Left ventricle myocardium inferior (tissue), 1 donor: ENCODE results near the gene NHERF2. TPM values are rescaled to one million over a fixed set of nuclear protein-coding genes. Genes with fewer than 3 reads are reported as not detected.

Source experiments
- DNase-seq: peaks from one replicate; pipeline ENCODE4 v3.0.0-alpha.2; 2020
- H3K27ac ChIP-seq: fragments of 200-600 bp; replicated peaks from 2 replicates; pipeline ENCODE4 v1.8.0; 2021
- H3K27me3 ChIP-seq: fragments of 200-600 bp; 2 replicates; pipeline ENCODE4 v1.8.0; 2021; ENCODE audit warnings: low read depth
- H3K36me3 ChIP-seq: fragments of 200-600 bp; 2 replicates; pipeline ENCODE4 v1.8.0; 2021
- H3K4me1 ChIP-seq: fragments of 200-600 bp; 2 replicates; pipeline ENCODE4 v1.8.0; 2021
- H3K4me3 ChIP-seq: fragments of 200-600 bp; 2 replicates; pipeline ENCODE4 v1.8.0; 2021; ENCODE audit warnings: mild to moderate bottlenecking, moderate library complexity
- H3K9me3 ChIP-seq: fragments of 200-600 bp; replicated peaks from 2 replicates; pipeline ENCODE4 v1.8.0; 2021
- intact Hi-C: fragments of 100-400 bp; cut with micrococcal nuclease; formaldehyde crosslinking; loops from one replicate; pipeline ENCODE4 v1.11.0; 2022
- total RNA-seq: library from RNA; stranded (reverse); fragmentation: NEBNext Ultra II Directional; extraction: Animal tissue kit (Norgen Biotek cat#: 25700); gene quantifications from one replicate; pipeline ENCODE4 v1.2.1, GENCODE V29; 2021
- TF ChIP-seq, protein P1 (sequence below): fragments of 200-600 bp; IDR thresholded peaks from 2 replicates; pipeline ENCODE4 v1.8.0; 2021; ENCODE audit warnings: antibody characterized with exemption, mild to moderate bottlenecking, borderline replicate concordance
- donor health status: DM: no; HTN: yes; CAD: no; lungs with severe emphysema.

Gene NHERF2
- total RNA-seq, 1 donor from 2014 or later: 221 TPM

DNA sequence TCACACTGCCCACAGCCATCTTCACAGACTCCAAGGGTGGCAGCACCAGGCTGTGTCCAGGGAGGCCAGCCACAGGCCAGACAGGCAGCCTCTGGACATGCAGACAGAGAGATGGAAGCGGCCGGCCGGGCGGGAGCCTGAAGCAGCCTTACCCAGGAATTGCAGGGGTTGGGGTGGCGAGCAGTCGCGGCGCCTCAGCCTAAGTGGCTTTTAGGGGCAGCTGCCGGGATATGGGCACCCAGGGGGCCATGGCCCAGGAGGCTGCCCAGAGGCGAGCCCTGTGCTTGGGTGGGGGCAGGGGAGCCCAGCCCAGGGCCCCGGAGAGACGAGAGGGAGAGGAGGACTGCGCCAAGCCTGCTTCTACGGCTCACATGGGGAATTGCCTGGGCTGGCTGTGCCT, 1.5 kb upstream of the NHERF2 start:
- peak; percentile 14 for DNase-seq
- H3K4me3 ChIP-seq: peak overlapping the region; percentile 91
- H3K9me3 ChIP-seq: no peaks in the 10 kb centered on the region
- peaks cover 7% of the 10 kb centered on the region for H3K36me3 ChIP-seq
- peaks cover 25% of the 10 kb centered on the region for H3K27me3 ChIP-seq
- H3K27ac ChIP-seq: peak overlapping the region; percentile 98
- intact Hi-C loops: loop anchor here (10.0 kb wide), 1 partner anchor 120 kb away; the partner anchor contains the start of gene RAB26
- H3K4me1 ChIP-seq: peaks cover 80% of the 10 kb centered on the region
- TF ChIP-seq, protein P1, sequence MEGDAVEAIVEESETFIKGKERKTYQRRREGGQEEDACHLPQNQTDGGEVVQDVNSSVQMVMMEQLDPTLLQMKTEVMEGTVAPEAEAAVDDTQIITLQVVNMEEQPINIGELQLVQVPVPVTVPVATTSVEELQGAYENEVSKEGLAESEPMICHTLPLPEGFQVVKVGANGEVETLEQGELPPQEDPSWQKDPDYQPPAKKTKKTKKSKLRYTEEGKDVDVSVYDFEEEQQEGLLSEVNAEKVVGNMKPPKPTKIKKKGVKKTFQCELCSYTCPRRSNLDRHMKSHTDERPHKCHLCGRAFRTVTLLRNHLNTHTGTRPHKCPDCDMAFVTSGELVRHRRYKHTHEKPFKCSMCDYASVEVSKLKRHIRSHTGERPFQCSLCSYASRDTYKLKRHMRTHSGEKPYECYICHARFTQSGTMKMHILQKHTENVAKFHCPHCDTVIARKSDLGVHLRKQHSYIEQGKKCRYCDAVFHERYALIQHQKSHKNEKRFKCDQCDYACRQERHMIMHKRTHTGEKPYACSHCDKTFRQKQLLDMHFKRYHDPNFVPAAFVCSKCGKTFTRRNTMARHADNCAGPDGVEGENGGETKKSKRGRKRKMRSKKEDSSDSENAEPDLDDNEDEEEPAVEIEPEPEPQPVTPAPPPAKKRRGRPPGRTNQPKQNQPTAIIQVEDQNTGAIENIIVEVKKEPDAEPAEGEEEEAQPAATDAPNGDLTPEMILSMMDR: no peak

DNA sequence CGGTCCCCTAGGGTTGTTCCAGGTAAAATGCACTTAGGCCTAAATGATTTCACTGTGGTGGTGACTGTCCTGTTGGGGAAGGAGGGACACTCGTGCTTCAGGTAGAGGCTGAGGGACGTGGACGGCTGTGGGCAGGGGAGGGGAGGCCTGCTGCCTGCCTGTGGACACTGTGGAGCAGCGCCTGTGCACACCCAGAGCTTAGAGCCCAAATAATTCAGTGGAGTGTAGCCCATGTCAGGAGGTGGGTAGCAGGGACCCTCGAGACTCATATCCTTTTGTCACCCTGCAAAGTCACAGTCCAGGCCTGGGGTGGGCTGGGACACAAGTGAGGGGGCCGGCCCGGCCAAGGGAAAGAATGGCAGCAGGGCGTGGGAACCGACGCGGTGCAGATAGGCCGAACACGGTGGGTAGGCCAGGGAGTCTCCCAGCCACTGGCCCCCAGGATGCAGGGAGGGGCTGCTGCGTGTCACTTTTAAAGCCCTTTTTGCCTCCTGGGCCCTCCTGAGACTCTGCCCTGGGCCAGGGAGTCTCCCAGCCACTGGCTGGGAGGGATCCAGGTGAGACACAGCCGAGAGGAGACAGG, 733 bp upstream of the NHERF2 start:
- peak overlapping the region; percentile 98 for H3K27ac ChIP-seq
- no peaks in the 10 kb centered on the region for H3K9me3 ChIP-seq
- no peak for DNase-seq
- H3K36me3 ChIP-seq: peaks cover 12% of the 10 kb centered on the region
- H3K27me3 ChIP-seq: peaks cover 17% of the 10 kb centered on the region
- TF ChIP-seq, protein P1: no peak
- H3K4me1 ChIP-seq: peaks cover 74% of the 10 kb centered on the region
- intact Hi-C loops: loop anchor here (10.0 kb wide), 1 partner anchor 119 kb away; the partner anchor contains the start of gene RAB26
- peak overlapping the region; percentile 91 for H3K4me3 ChIP-seq

DNA sequence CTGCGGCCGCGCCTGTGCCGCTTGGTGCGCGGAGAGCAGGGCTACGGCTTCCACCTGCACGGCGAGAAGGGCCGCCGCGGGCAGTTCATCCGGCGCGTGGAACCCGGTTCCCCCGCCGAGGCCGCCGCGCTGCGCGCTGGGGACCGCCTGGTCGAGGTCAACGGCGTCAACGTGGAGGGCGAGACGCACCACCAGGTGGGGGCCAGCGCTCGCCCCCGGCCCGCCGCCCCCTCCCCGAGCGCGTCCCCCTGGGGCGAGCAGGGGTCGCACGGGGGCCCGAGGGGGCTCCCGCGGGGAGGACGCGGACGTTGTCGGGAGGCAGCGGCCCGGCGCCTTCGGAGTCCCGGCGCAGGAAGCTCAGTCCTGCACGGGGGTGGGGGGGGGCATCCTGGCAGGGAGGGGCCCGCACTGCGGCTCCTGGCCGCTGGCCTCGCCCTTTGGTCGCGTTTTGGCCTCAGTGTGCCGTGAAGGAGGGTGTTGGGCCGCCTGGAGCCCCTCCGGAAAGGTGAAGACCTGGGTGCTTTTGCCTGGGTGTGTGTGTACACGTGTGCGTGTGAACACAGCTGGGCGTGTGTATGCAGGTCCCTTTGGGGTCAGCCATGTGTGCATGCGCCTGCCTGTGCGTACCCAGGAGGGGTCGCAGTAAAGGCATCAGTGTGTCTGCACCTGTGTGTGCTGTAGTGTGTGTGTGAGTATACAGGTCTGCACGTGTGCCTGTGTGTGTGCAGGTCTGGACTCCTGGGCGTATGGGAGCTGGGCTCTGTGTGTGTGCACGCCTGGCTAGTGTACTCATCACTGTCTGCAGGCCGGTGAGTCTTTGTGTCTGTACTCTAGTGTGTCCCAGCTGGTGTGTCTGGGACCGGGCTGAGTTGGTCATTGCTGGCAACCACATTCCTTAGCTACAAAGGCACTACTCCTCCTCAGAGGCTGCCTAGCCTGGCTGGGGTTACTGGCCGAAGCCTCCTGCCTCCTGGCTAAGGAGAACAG, 615 bp downstream of the NHERF2 start:
- TF ChIP-seq, protein P1: no peak
- peaks cover 79% of the 10 kb centered on the region for H3K4me1 ChIP-seq
- H3K9me3 ChIP-seq: no peaks in the 10 kb centered on the region
- DNase-seq: no peak
- H3K36me3 ChIP-seq: peaks cover 12% of the 10 kb centered on the region
- peak overlapping the region; percentile 98 for H3K27ac ChIP-seq
- H3K4me3 ChIP-seq: peak overlapping the region; percentile 91
- intact Hi-C loops: loop anchor here (10.0 kb wide), 1 partner anchor 117 kb away; the partner anchor contains the start of gene RAB26
- H3K27me3 ChIP-seq: peaks cover 4% of the 10 kb centered on the region

DNA sequence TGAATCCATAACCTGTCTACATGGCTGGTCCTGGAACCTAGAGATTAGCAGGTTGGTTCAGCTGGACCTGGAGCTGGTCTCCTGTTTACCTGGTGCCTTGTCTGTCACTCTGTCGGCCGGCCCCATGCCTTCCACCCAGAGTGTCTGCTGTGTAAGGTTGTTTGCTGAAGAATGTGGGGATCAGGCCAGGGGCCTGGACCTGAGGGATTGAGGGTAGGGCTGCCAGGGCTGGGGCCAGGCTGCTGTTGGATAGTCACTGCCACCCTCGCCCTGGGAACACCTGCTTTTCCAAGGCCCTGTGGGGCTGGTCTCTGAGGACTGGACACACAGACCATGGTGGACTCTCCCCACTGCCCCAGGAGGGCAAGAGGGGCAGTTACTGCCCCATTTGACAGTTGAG, 1.4 kb downstream of the NHERF2 start:
- TF ChIP-seq, protein P1: no peak
- peaks cover 80% of the 10 kb centered on the region for H3K4me1 ChIP-seq
- no peaks in the 10 kb centered on the region for H3K9me3 ChIP-seq
- peaks cover 12% of the 10 kb centered on the region for H3K36me3 ChIP-seq
- no peaks in the 10 kb centered on the region for H3K27me3 ChIP-seq
- peak overlapping the region; percentile 98 for H3K27ac ChIP-seq
- intact Hi-C loops: loop anchor here (10.0 kb wide), 1 partner anchor 117 kb away; the partner anchor contains the start of gene RAB26
- DNase-seq: no peak
- H3K4me3 ChIP-seq: peak overlapping the region; percentile 91

DNA sequence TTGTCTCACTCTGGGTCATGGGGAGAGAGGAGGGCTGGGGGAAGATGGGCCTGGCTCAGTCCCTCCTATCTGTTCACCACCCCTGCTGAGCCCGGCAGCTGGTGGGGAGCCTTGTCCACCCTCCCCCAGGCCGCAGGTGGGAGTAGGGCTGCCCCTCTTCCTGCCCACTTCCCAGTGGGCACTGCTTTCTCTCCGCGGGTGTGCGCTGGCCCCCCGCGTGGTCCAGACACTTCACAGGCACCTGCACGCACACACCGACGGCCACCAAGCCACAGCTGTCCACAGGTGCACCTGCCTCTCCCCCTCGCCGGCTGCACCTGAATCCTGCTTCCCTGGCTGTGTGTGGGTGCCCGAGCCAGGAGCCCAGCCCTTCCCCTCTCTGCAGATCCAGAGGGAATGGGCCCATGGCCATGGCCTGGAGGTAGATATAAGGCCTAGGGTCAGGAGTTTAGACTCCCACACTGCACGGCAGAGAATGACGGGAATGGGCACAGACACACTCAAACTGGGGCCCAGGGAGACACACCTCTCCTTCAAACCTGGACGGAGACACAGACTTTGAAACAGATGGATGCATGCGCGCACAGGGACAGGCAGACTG, 2.0 kb downstream of the NHERF2 start:
- Histone ChIP-seq H3K27ac (peak overlapping the region; percentile 98), H3K27me3 (no peaks in the 10 kb centered on the region), H3K36me3 (peaks cover 12% of the 10 kb centered on the region), H3K4me1 (peaks cover 82% of the 10 kb centered on the region), H3K9me3 (no peaks in the 10 kb centered on the region), H3K4me3 (peak overlapping the region; percentile 91)
- no peak for DNase-seq
- TF ChIP-seq, protein P1: no peak
- intact Hi-C loops: loop anchor here (10.0 kb wide), 1 partner anchor 116 kb away; the partner anchor contains the start of gene RAB26
